HepG2 (cell line): Measurements from ENCODE around the gene ARHGEF7. TPM values are rescaled to one million over a fixed set of nuclear protein-coding genes. Genes with fewer than 3 reads are reported as not detected.

Experiments used
- JUN ChIP-seq: sonication (generic); formaldehyde crosslinking; IDR thresholded peaks from 2 replicates; pipeline ENCODE4 v1.4.0; 2020; ENCODE audit warnings: mild to moderate bottlenecking, missing genetic modification reagents
- SSRP1 ChIP-seq: IDR thresholded peaks from 2 replicates; pipeline ENCODE4 v1.6.1; 2016; ENCODE audit warnings: control low read depth
- ZMYM3 ChIP-seq: sonication (generic); formaldehyde crosslinking; IDR thresholded peaks from 2 replicates; pipeline ENCODE4 v1.5.1; 2020; ENCODE audit warnings: mild to moderate bottlenecking, missing genetic modification reagents
- ZNF768 ChIP-seq: sonication (generic); formaldehyde crosslinking; IDR thresholded peaks from 2 replicates; pipeline ENCODE4 v1.4.0; 2020; ENCODE audit warnings: missing genetic modification reagents
- polyA plus RNA-seq, 8 experiments: library from polyadenylated mRNA; depleted of rRNA in 3 of 8; stranded (reverse) in 7 of 8; unstranded in 1 of 8; fragments of >200 nt; fragmentation: Illumina TruSeq in 4 of 8; extraction: Trizol in 4 of 8; gene quantifications; 2 replicates each; pipeline versions ENCODE4 v1.2.1 to v1.2.3, GENCODE V29; 2011 to 2016; ENCODE audit warnings: low read depth in 4 of 8, missing spikeins in 1 of 8, mixed read lengths in 1 of 8; ENCODE audit not compliant: insufficient read depth in 1 of 8
- total RNA-seq, 5 experiments: library from RNA; depleted of rRNA; stranded (reverse); fragments of >200 nt; fragmentation: Illumina TruSeq; extraction: Trizol; gene quantifications; 2 replicates each; pipeline ENCODE4 v1.2.3, GENCODE V29; 2016; ENCODE audit warnings: low read depth in 1 of 5
- TF ChIP-seq, protein P1 (sequence below): sonication (generic); formaldehyde crosslinking; IDR thresholded peaks from 2 replicates; pipeline ENCODE4 v1.8.1; 2023; ENCODE audit warnings: mild to moderate bottlenecking, moderate library complexity, missing genetic modification reagents
- TF ChIP-seq, protein P2 (sequence below): sonication (generic); formaldehyde crosslinking; IDR thresholded peaks from 2 replicates; pipeline ENCODE4 v1.5.0; 2020; ENCODE audit warnings: missing genetic modification reagents
- TF ChIP-seq, protein P3 (sequence below): sonication (generic); formaldehyde crosslinking; IDR thresholded peaks from 2 replicates; pipeline ENCODE4 v1.4.0; 2020; ENCODE audit warnings: missing genetic modification reagents
- TF ChIP-seq, protein P4 (sequence below): sonication (generic); formaldehyde crosslinking; IDR thresholded peaks from 2 replicates; pipeline ENCODE4 v1.8.1; 2023; ENCODE audit warnings: missing genetic modification reagents, mild to moderate bottlenecking, borderline replicate concordance
- TF ChIP-seq, protein P5 (sequence below), 2 experiments: sonication (generic) in 1 of 2; formaldehyde crosslinking in 1 of 2; IDR thresholded peaks; 2 replicates each; pipeline versions ENCODE4 v1.5.1 to v1.6.1; 2011 to 2020; ENCODE audit warnings: borderline replicate concordance in 1 of 2, low read depth in 1 of 2, low read length in 1 of 2, mild to moderate bottlenecking in 1 of 2, missing genetic modification reagents in 1 of 2, moderate library complexity in 1 of 2

ARHGEF7 gene
- total and polyA plus RNA-seq, 2 of the 13 experiments (the other 11 are each of a cell fraction or from before 2014, with no cell fraction given), result 15.7 to 22.3 TPM

DNA sequence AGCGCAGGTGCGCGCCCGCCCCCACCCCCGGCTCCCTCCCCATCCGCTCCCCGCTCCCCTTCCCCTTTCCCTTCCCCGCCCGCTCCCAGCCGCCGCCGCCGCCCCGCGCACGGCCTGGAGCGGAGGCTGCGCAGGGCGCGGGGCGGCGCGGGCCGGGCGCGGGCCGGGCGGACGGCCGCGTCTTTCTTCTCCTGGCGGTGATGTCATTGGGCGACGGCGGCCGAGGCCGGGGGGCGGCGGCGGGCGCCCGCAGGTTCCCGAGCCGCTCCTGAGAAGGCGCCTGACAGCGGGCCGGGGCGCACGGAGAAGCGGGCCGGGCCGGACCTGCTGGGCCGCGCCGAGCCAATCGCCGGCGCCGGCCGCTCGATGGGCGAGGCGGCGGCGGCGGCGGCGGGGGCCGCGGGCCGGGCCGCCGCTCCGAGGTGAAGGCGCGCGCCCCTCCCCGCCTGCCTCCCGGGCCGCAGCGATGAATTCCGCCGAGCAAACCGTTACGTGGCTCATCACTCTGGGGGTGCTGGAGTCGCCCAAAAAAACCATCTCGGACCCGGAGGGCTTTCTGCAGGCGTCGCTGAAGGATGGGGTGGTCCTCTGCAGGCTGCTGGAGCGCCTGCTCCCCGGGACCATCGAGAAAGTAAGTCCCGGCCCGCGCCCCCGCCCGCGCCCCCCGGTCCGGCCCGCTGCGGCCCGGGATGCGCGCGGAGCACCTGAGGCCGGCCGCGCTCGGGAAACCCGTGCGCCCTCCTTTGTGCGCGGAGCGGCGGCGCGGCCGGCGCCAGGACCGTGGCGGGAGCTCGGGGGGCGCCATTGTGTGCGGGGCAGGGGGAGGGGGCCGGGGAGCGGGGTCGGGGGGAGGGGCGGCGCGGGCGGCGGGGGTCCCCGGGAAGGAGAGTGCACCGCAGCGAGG lies at the start of gene ARHGEF7 (continued):
- no peak for TF ChIP-seq ZMYM3 (CRISPR knock-in tag)
- no peak for TF ChIP-seq SSRP1 (CRISPR knock-in tag)
- TF ChIP-seq, protein P1, sequence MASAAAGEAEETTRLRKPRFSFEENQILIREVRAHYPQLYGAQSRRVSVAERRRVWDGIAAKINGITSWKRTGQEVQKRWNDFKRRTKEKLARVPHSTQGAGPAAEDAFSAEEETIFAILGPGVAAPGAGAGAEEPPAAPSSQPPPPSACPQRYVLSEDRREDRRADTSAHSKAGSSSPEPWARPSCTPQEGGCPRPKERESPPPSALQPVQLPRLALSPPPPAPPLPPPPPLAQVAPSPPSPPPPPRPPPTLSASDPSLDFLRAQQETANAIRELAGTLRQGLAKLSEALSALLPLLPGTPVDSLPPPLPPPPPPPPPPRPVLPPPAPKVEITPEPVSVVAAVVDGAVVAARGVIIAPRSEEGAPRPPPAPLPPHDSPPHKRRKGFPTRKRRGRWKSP (CRISPR knock-in tag), result no peak
- TF ChIP-seq JUN (CRISPR knock-in tag), result no peak
- TF ChIP-seq, protein P2, sequence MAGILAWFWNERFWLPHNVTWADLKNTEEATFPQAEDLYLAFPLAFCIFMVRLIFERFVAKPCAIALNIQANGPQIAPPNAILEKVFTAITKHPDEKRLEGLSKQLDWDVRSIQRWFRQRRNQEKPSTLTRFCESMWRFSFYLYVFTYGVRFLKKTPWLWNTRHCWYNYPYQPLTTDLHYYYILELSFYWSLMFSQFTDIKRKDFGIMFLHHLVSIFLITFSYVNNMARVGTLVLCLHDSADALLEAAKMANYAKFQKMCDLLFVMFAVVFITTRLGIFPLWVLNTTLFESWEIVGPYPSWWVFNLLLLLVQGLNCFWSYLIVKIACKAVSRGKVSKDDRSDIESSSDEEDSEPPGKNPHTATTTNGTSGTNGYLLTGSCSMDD (CRISPR knock-in tag), result no peak
- TF ChIP-seq, protein P3, sequence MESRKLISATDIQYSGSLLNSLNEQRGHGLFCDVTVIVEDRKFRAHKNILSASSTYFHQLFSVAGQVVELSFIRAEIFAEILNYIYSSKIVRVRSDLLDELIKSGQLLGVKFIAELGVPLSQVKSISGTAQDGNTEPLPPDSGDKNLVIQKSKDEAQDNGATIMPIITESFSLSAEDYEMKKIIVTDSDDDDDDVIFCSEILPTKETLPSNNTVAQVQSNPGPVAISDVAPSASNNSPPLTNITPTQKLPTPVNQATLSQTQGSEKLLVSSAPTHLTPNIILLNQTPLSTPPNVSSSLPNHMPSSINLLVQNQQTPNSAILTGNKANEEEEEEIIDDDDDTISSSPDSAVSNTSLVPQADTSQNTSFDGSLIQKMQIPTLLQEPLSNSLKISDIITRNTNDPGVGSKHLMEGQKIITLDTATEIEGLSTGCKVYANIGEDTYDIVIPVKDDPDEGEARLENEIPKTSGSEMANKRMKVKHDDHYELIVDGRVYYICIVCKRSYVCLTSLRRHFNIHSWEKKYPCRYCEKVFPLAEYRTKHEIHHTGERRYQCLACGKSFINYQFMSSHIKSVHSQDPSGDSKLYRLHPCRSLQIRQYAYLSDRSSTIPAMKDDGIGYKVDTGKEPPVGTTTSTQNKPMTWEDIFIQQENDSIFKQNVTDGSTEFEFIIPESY (CRISPR knock-in tag), result no peak
- no peak for TF ChIP-seq ZNF768 (CRISPR knock-in tag)
- TF ChIP-seq, protein P4, sequence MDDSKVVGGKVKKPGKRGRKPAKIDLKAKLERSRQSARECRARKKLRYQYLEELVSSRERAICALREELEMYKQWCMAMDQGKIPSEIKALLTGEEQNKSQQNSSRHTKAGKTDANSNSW, result no peak
- TF ChIP-seq, protein P5, sequence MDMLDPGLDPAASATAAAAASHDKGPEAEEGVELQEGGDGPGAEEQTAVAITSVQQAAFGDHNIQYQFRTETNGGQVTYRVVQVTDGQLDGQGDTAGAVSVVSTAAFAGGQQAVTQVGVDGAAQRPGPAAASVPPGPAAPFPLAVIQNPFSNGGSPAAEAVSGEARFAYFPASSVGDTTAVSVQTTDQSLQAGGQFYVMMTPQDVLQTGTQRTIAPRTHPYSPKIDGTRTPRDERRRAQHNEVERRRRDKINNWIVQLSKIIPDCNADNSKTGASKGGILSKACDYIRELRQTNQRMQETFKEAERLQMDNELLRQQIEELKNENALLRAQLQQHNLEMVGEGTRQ (IDR thresholded peaks at IDR 0.05; ENCODE audit: low read depth, low read length), result no peak
- TF ChIP-seq, protein P5 (CRISPR knock-in tag; IDR thresholded peaks at IDR 0.05; ENCODE audit: borderline replicate concordance), result no peak
